T47D (cell line): ENCODE data around the gene DNTTIP2.

ENCODE experiments used
- DNase-seq, 2 experiments: peaks; one replicate each; pipeline versions ENCODE4 v3.0.0 to v3.0.0-alpha.2; 2011 to 2012; ENCODE audit warnings: low read depth in 1 of 2, low spot score in 1 of 2
- JUND ChIP-seq: IDR thresholded peaks from 2 replicates; pipeline ENCODE4 v1.6.1; 2012; ENCODE audit warnings: low read depth
- in situ Hi-C: cut with HindIII; loops from 2 replicates; pipeline ENCODE4 v1.10.0; 2016; ENCODE audit warnings: low sequenced_read_pairs, low pct_unique_long_range_greater_than_20kb

The DNTTIP2 gene

DNA sequence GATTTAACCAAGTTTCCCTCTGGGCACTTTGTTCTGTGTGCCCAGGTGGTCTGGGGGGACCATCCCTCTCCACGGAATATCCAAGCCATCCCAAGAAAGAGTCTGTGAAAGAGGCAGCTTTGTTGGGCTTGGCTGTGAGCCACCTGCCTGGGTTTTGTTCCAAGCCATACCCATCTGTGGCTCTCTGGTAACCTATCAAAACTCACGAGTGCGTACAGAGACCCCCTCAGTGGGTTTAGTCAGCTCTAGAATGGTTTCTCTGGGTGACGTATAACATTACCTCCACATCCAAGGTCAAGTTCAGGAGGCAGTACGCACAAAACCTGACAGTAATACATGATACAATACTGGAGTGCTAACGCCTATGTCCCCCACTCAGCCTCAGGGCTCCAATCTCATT is 54.2 kb downstream of the DNTTIP2 start:
- DNase-seq, result no peak
- in situ Hi-C loops, result no loop called here
- TF ChIP-seq JUND, result no peak

DNA sequence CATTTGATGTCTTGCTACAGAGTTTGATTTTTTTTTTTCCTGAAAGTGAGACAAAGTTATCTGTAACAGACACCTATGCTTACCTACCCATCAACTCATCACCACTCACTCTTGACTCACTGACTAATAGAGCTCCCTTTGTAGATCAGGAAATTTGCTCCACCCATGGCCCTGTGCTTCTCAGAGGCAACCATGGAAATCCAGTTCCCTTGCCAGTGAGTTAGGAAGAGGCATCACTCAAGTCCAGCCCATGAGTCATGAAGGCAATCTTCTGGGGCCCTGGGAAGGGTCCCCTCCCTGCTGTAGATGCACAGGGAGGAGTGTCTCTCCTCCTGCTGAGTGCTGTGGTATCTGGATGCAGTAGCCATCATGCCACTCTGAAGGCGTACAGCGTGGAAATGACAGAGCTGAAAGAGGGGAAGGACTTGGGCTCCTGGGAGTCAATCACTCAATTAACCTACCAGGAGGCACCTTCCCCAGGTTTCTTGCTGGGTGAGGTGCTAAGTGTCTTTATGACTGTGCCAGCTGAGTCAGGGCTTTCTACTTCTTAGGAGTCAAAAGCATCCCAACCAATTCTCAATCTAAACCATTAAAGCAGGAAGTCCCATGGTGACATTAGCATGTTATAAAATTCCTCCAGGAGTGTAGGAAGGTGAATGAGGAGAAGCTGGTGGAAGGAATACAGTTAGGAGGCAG is 56.1 kb downstream of the DNTTIP2 start:
- in situ Hi-C loops, result no loop called here
- TF ChIP-seq JUND, result no peak
- no peak for DNase-seq

DNA sequence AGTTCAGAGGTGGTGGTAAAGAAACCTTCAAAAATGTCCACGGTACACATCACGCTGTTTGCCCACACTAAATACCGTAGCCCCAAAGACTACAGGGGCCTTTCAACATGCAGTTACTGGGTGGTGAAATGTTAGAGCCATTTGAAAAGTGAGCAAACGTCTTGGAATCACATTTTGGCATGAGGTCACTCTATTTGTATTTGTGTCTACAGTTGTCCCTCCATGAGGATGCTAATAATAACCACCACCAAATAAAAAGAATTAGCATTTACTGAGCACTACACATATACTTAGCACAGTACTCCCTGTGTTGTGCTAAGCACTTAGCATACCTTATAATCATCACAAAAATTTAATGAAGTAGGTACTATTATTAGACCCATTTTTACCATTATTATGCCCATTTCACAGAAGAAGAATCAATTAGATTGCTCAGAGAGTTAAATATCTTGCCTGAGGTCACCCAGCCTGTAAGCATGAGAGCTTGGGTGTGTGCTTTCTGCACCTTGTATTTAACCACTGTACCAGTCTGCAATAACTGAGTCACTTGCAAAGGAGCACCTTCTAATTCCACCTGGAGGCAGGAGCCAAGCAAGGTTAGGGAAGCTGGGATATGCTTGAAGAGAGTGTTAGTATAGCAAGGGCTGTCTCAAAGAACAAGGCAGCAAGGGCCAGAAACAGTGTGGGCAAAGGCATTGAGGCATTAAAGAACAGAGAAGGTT is 57.4 kb downstream of the DNTTIP2 start:
- no peak for TF ChIP-seq JUND
- in situ Hi-C loops, result no loop called here
- no peak for DNase-seq

DNA sequence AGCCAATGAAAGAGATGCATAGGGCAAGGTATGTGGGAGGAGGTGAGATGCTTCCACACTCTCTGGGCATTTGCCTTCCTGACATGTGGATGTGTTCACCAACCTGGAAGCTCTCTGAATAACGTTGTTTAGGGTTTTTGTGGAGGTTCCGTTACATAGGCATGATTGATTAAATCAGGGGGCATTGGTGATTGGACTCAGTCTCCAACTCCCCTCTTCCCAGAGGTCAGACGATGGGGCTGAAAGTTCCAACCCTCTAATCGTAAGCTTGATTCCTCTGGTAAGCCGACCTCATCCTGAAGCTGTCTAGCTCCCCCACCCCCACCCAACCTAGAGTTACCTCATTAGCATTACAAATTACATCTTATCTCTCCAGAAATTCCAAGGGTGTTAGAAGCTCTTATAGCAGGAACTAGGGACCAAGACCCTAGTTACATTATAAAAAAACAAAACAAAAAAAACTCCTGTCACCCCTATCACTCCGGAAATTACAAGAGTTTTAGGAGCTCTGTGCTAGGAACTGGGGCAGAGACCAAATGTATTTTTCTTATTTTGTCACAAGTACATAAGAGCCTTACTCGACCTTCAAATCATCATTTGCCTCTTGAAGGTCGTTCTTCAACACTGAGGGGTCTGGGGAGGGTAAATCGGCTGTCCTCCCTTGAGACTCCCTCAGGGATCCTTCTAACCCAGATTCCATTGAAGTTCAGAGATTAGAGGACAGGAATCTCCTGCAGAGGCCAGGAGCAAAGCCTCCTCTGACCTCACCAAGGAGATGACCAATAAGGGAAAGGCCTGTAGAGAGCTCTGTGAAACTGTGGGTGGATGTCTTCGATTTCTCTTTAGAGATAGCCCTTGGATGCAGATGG is 58.2 kb downstream of the DNTTIP2 start:
- TF ChIP-seq JUND, result no peak
- no peak for DNase-seq
- in situ Hi-C loops, result no loop called here

DNA sequence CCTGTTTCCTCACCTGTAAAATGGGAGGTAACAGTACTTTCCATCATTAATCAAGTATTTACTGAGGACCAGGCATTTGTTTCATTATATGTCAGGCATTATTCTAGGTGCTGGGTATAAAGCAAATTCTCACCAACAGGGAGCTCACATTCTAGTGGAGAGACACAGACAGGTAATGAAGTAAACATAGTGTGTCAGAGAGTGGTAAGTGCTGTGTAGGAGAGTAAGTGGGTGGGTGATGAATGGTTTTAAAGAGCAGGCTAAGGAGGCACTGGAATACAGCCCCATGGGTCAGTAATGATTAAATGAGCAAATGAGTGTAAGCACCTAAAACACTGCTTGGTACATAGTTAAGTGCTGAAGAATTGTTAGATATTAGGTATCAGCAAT is 60.4 kb downstream of the DNTTIP2 start:
- no peak for DNase-seq
- in situ Hi-C loops, result no loop called here
- TF ChIP-seq JUND, result no peak

DNA sequence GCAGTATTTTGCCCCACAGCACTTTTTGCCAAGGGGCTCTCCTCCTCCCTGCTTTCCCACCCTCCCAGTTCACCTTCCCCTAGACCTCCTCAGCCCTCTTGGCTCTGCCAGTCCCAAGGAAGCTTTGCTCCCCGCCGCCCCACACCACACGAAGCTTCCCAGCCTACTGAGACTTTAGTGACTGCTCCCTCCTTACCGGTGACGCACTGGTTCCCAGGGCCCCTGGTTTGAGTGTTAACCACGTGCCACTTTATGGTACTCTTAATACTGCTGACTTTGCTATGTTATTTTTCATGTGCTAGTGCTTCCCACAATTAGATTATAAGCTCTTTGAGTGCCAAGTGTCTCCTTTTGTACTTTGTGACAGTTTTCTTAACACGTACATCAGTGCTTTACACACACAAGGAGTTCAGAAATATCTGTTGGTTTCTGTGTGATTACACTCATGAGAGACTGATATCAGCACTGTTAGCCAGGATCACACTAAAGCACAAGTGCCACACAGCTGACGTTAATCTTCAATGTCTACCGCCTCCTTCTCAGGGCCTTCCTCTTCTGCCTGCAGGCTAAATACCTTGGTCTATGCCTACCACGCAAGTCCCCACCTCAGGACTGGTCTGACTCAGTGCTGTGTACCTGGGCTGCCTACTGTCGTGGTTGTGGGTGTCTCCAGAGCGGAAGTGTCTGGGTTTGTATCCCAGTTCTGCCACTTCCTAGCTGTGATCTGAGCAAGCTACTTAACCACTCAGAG is 61.0 kb downstream of the DNTTIP2 start:
- DNase-seq, result no peak
- TF ChIP-seq JUND, result no peak
- in situ Hi-C loops, result no loop called here

DNA sequence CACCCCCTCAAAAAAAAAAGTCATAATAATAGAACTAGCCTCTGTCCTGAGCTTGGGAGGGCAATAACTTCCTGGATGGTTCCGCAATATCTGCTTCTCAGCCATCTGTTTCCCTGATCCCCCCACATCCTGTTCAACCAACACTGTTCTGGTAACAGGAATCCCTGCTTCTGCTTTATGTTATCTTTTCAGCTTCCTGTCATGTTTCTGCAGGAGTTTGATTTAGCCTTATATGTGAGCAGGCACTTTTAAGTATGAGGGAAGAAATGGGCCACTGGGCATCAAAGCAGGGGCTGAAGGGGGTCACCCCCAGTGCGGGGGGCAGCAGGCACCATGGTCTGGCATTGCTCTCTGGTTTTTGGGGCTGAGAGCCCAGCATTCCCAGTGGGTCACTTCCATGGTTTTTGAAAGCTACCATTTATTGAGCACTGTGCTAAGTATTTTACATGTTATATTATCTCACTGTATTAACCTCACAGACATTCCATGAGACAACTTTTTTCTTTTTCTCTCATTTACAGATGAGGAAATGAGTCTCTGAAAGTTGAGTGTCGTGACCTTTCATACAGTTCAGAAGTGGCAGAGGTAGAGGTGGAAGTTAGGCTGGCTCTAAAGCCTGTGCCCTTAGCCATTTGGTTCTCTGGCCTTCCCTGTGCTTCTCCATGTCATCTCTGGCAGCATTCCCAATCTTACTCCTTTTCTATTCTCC is 61.9 kb downstream of the DNTTIP2 start:
- in situ Hi-C loops, result no loop called here
- TF ChIP-seq JUND, result no peak
- DNase-seq, result no peak
